Bone marrow (tissue), 2 donors: ENCODE results near the gene CSN3.
"Not testable (repeated sequence)": the region's sequence is repeated elsewhere in the genome, so short reads cannot be mapped to it uniquely, and the experiment has no call there.

Experiments used
- DNase-seq, 2 donors: peaks; one replicate each; lab custom pipeline; 2025; lab: John Stamatoyannopoulos, UW

The CSN3 gene

GRCh38 chr4:70242297-70242696, at the start of gene CSN3:
TSS of gene CSN3 (plus strand) at chr4:70242597. CDS start at chr4:70244820, 2,223 bp downstream.
- DNase-seq: not testable (repeated sequence)

GRCh38 chr4:70192895-70193294, 49.5 kb upstream of the CSN3 start:
- DNase-seq: no peak

- DNase-seq: no peak
Observed at GRCh38 chr4:70195425-70195824, 47.0 kb upstream of the CSN3 start, which contains the start of gene ODAM. TSS of gene ODAM (plus strand) at chr4:70195725. CDS start at chr4:70196544, 819 bp downstream.

- no peak for DNase-seq
Observed at GRCh38 chr4:70196857-70197256, 45.5 kb upstream of the CSN3 start.

GRCh38 chr4:70197842-70198241, 44.6 kb upstream of the CSN3 start:
- no peak for DNase-seq

- DNase-seq: no peak
Observed at GRCh38 chr4:70203601-70204000, 38.8 kb upstream of the CSN3 start.

- not testable (repeated sequence) for DNase-seq
Observed at GRCh38 chr4:70212752-70213151, 29.6 kb upstream of the CSN3 start.

- DNase-seq: not testable (repeated sequence)
Observed at GRCh38 chr4:70216109-70216508, 26.3 kb upstream of the CSN3 start.

- not testable (repeated sequence) for DNase-seq
Observed at GRCh38 chr4:70216550-70216949, 25.8 kb upstream of the CSN3 start.

- not testable (repeated sequence) for DNase-seq
Observed at GRCh38 chr4:70221389-70221788, 21.0 kb upstream of the CSN3 start.

GRCh38 chr4:70221818-70222217, 20.6 kb upstream of the CSN3 start:
- not testable (repeated sequence) for DNase-seq

GRCh38 chr4:70225824-70226223, 16.6 kb upstream of the CSN3 start, which contains the start of gene FDCSP:
TSS of gene FDCSP (plus strand) at chr4:70226124. CDS start at chr4:70231195, 5,071 bp downstream.
- DNase-seq: no peak

GRCh38 chr4:70236125-70236524, 6.3 kb upstream of the CSN3 start:
- no peak for DNase-seq

GRCh38 chr4:70239131-70239883, 3.1 kb upstream of the CSN3 start:
- DNase-seq: no peak

- no peak for DNase-seq
Observed at GRCh38 chr4:70239884-70240591, 2.4 kb upstream of the CSN3 start.

GRCh38 chr4:70243091-70243490, 694 bp downstream of the CSN3 start:
- no peak for DNase-seq

- DNase-seq: no peak
Observed at GRCh38 chr4:70251250-70251944, 9.0 kb downstream of the CSN3 start.

GRCh38 chr4:70251945-70252277, 9.5 kb downstream of the CSN3 start:
- DNase-seq: no peak

GRCh38 chr4:70269674-70270073, 27.3 kb downstream of the CSN3 start:
- DNase-seq: no peak

- DNase-seq: no peak
Observed at GRCh38 chr4:70277121-70277520, 34.7 kb downstream of the CSN3 start.

GRCh38 chr4:70280567-70280966, 38.2 kb downstream of the CSN3 start:
- DNase-seq: no peak

- DNase-seq: no peak
Observed at GRCh38 chr4:70288651-70289050, 46.3 kb downstream of the CSN3 start.

GRCh38 chr4:70291341-70291740, 48.9 kb downstream of the CSN3 start:
- DNase-seq: no peak
